Measurements from ENCODE around the gene ANKHD1. TPM values are rescaled to one million over a fixed set of nuclear protein-coding genes. Genes with fewer than 3 reads are reported as not detected.
A peak's percentile ranks its signal among the peaks of the same experiment; 100 is the strongest.

ANKHD1 gene
- total RNA-seq, 1 donor from 2014 or later: 82.3 TPM

DNA sequence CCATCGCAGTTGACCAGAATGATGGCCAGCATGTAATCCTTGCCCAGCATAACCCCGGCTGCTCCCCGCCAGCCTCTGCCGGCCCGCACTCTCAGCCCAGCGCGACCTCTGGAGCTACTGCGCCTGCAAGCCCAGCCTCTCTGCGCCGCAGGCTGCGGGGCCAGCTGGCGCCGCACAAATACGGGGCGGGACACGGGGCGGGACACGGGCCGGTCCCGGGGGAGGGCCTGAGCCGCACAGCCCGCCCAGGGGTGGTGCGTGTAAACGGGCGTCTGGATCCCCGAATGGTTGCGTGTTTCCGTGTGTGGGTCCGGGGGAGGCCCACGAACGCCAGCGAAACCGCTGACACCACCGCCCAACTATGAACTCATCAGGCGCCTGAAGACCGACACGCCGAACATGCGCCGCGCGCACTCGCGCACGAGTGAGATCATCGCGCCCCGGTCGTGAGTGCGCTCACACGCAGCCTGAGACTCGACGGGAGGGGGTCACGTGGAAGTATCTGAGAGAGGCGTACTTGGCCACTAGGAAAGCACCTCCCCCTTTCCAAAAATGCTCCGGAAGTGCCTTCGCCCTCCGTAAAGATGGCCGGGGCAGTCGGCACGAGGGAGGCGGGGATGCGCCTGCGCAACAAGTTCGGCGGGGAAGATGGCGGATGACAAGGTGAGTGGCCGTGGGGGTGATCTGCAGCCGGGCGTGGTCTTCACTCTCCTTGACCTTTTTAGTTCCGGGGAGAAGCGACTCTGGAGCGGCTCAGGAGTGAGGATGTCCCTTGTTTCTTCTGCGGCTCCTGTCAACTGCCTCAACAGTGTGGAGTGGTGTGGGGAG lies 162.8 kb downstream of the ANKHD1 start, which contains the start of the genes APBB3 and SLC35A4:
TSS of gene APBB3 (minus strand) at position 403 of the 828 bp plus-strand sequence. CDS start at position 50, 353 bp downstream.
TSS of gene SLC35A4 (plus strand) at position 633 of the 828 bp plus-strand sequence. CDS start 2,342 bp downstream, outside the sequence.
- no peaks in the 10 kb centered on the region for H3K27me3 Mint-ChIP-seq (ENCODE audit: unreplicated experiment)
- peak; percentile 99 for DNase-seq (ENCODE audit: extremely low spot score, unreplicated experiment)
- no peaks in the 10 kb centered on the region for H3K9me3 Mint-ChIP-seq (ENCODE audit: unreplicated experiment)
- peaks cover 21% of the 10 kb centered on the region for H3K36me3 Mint-ChIP-seq (ENCODE audit: unreplicated experiment)
- H3K27ac Mint-ChIP-seq (ENCODE audit: unreplicated experiment): peak within 1 kb of the TSS; percentile 93
- peak within 1 kb of the TSS; percentile 95 for H3K4me3 Mint-ChIP-seq (ENCODE audit: unreplicated experiment)
- peaks cover 36% of the 10 kb centered on the region for H3K4me1 Mint-ChIP-seq (ENCODE audit: unreplicated experiment)
- TF ChIP-seq, protein P1, sequence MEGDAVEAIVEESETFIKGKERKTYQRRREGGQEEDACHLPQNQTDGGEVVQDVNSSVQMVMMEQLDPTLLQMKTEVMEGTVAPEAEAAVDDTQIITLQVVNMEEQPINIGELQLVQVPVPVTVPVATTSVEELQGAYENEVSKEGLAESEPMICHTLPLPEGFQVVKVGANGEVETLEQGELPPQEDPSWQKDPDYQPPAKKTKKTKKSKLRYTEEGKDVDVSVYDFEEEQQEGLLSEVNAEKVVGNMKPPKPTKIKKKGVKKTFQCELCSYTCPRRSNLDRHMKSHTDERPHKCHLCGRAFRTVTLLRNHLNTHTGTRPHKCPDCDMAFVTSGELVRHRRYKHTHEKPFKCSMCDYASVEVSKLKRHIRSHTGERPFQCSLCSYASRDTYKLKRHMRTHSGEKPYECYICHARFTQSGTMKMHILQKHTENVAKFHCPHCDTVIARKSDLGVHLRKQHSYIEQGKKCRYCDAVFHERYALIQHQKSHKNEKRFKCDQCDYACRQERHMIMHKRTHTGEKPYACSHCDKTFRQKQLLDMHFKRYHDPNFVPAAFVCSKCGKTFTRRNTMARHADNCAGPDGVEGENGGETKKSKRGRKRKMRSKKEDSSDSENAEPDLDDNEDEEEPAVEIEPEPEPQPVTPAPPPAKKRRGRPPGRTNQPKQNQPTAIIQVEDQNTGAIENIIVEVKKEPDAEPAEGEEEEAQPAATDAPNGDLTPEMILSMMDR (IDR thresholded peaks at IDR 0.05): no peak

DNA sequence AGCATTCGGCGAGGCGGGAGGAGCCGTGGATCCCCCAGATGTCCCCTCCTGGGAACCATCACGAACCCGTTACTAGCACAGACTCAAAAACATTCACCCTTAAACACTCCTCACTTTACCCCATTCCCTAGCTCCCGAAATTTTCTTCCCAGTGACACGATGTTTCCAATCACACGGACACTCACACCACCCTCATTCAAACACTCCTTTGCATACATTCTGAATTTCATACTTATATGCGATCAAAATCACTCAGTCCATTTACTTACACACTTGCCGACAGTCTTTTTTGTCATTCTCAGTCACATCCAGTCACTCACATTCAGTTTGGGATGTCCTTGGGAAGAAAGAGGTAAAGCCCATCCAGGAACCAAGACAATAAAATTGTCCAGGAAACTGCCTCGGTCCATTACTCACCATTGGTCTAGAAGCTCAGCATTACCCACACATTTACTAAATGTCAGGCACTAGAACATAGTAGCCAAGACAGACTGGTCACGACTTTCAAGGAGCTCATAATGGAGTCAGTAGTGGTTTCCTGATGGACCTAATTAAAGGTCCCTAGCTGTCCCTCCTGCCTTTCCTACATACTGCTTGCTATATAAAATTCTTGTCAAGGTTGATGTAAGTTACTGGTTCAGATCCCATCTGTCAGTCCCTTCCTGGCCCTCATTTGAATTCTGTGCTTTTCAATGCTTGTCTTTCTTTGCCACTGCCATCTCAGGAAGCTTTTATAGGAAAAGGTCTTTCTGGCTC lies 163.6 kb downstream of the ANKHD1 start:
- TF ChIP-seq, protein P1 (IDR thresholded peaks at IDR 0.05): no peak
- Mint-ChIP-seq H3K36me3 (ENCODE audit: unreplicated experiment) (peaks cover 21% of the 10 kb centered on the region), H3K27ac (ENCODE audit: unreplicated experiment) (peak overlapping the region; percentile 93), H3K4me3 (ENCODE audit: unreplicated experiment) (peak overlapping the region; percentile 95), H3K4me1 (ENCODE audit: unreplicated experiment) (peaks cover 36% of the 10 kb centered on the region), H3K27me3 (ENCODE audit: unreplicated experiment) (no peaks in the 10 kb centered on the region), H3K9me3 (ENCODE audit: unreplicated experiment) (no peaks in the 10 kb centered on the region)
- DNase-seq (ENCODE audit: extremely low spot score, unreplicated experiment): peak; percentile 66

DNA sequence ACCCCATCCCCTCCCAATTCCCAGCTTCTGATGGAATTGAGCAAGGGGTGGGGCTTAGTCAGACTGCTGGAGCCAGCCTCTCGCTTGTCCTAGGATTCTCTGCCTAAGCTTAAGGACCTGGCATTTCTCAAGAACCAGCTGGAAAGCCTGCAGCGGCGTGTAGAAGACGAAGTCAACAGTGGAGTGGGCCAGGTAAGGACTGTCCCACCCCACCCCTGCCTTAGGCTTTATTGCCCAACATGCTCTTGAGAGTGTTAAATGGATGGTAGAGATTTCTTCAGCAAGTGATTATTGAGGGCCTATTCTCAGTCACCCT lies 164.1 kb downstream of the ANKHD1 start:
- Mint-ChIP-seq H3K27me3 (ENCODE audit: unreplicated experiment) (no peaks in the 10 kb centered on the region), H3K36me3 (ENCODE audit: unreplicated experiment) (peaks cover 18% of the 10 kb centered on the region), H3K4me3 (ENCODE audit: unreplicated experiment) (peak overlapping the region; percentile 95), H3K9me3 (ENCODE audit: unreplicated experiment) (no peaks in the 10 kb centered on the region), H3K27ac (ENCODE audit: unreplicated experiment) (peak overlapping the region; percentile 93), H3K4me1 (ENCODE audit: unreplicated experiment) (peaks cover 36% of the 10 kb centered on the region)
- TF ChIP-seq, protein P1 (IDR thresholded peaks at IDR 0.05): no peak
- DNase-seq (ENCODE audit: extremely low spot score, unreplicated experiment): peak; percentile 48

DNA sequence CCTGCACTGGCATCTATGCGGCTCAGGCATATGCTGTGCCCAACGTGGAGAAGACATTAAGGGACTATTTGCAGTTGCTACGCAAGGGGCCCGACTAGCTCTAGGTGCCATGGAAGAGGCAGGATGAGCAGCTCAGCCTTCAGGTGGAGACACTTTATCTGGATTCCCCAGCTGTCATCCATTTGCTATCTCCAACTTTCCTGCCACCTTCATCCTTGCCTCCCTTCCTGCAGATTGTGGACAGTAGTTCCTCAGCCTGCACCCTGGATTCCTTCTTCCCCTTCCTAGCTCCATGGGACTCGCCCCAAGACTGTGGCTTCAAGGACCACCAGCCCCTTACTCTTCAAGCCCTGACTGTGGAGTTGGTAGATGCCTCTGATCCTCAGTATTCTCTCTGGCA lies 165.0 kb downstream of the ANKHD1 start:
- Mint-ChIP-seq H3K4me3 (ENCODE audit: unreplicated experiment) (no peak overlapping the region), H3K36me3 (ENCODE audit: unreplicated experiment) (peaks cover 16% of the 10 kb centered on the region), H3K27me3 (ENCODE audit: unreplicated experiment) (no peaks in the 10 kb centered on the region), H3K4me1 (ENCODE audit: unreplicated experiment) (peaks cover 33% of the 10 kb centered on the region), H3K9me3 (ENCODE audit: unreplicated experiment) (no peaks in the 10 kb centered on the region), H3K27ac (ENCODE audit: unreplicated experiment) (no peak overlapping the region)
- no peak for DNase-seq (ENCODE audit: extremely low spot score, unreplicated experiment)
- TF ChIP-seq, protein P1 (IDR thresholded peaks at IDR 0.05): no peak

All from osteocyte (in vitro differentiated cells).